Fibroblast of mammary gland (primary cell): ENCODE data around the gene TIMP2.
"Not testable (repeated sequence)": the region's sequence is repeated elsewhere in the genome, so short reads cannot be mapped to it uniquely, and the experiment has no call there.

Experiments
- DNase-seq: peaks from one replicate; pipeline ENCODE4 v3.0.0-alpha.2; 2010; ENCODE audit warnings: low read depth
- H3K4me3 ChIP-seq: 2 replicates; pipeline ENCODE4 v1.5.1; 2011; ENCODE audit warnings: low read depth, mild to moderate bottlenecking, low read length, moderate library complexity; ENCODE audit not compliant: control insufficient read depth
- TF ChIP-seq, protein P1 (sequence below): conservative IDR thresholded peaks from 2 replicates; pipeline ENCODE4 v1.5.1; 2011; ENCODE audit warnings: low read depth, low read length, inconsistent platforms; ENCODE audit not compliant: control insufficient read depth, insufficient read depth

TIMP2 gene

DNA sequence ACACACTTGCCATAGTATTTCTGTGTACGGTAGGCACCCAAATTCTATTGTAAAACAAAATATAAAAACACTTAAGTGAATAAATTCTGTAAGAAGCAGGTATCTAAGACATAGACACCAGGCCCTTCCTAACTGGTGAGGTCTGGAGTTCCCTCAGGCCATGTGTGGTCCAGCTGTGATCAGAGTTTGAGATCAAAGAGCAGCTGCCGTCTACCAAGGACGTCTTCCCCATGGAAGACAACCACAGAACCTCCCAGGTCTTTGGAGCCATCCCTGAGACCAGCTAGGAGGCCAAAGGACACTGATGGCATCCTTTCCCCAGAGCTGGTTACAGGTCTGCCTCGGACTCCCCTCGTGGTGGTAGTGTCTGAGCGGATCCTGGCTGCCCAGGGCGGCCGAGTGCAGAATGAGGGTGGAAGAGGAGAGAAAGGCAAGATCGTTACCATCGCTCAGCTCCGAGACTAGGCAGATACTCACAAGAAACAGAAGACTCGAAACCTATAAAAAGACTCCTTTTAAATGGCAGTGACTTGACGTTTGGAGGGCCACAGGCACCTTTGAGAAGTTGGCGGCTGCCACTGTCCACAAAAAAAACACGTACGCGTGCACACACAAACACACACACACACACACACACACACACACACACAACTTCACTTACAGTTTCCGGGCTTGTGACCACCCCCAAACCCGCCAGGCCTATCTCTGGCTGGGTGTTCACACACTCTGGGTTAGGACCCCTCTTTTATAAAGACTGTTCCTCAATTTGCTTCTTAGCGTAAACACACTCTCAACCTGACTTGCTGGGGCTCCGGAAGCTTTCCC is 7.5 kb downstream of the TIMP2 start:
- DNase-seq, result no peak
- TF ChIP-seq, protein P1, sequence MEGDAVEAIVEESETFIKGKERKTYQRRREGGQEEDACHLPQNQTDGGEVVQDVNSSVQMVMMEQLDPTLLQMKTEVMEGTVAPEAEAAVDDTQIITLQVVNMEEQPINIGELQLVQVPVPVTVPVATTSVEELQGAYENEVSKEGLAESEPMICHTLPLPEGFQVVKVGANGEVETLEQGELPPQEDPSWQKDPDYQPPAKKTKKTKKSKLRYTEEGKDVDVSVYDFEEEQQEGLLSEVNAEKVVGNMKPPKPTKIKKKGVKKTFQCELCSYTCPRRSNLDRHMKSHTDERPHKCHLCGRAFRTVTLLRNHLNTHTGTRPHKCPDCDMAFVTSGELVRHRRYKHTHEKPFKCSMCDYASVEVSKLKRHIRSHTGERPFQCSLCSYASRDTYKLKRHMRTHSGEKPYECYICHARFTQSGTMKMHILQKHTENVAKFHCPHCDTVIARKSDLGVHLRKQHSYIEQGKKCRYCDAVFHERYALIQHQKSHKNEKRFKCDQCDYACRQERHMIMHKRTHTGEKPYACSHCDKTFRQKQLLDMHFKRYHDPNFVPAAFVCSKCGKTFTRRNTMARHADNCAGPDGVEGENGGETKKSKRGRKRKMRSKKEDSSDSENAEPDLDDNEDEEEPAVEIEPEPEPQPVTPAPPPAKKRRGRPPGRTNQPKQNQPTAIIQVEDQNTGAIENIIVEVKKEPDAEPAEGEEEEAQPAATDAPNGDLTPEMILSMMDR, result no peak
- no peak overlapping the region for H3K4me3 ChIP-seq

DNA sequence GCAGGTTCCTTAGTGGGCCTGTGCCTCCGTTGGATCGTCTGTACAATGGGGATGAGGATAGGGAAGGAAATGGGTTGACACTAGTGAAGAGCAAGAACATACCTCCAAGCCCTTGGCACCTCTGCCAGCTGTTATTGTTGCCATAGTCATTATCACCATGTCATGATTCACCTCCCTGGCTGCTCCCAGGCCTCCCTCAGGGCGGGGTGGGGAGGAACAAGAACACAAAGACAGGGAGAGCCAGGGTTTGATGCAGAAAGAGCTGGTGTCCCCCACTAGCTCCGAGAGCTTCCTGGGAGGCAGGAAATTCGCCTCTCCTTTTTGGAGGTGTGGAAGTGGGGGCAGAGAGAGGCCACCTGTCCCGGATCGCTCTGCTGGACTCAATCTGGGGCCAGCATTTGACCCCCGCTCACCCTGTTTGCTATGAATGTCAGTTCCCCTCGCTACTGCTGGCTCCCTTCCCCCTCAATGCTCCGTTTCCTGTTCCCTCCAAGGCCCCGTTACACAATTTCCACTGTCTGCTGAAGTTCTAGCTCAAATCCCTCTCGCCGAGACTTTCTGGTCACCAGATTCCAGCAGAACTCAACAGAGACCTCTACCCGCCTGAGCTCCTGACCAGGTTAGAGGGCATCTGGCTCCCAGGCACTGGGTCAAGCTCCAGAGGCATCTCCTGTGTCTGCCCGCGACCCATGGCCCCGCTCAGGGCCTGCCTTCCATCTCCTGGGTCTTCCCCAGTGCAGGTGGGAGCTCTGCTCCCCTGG is 9.1 kb downstream of the TIMP2 start:
- no peak overlapping the region for H3K4me3 ChIP-seq
- DNase-seq, result peak; percentile 67
- TF ChIP-seq, protein P1, result no peak

DNA sequence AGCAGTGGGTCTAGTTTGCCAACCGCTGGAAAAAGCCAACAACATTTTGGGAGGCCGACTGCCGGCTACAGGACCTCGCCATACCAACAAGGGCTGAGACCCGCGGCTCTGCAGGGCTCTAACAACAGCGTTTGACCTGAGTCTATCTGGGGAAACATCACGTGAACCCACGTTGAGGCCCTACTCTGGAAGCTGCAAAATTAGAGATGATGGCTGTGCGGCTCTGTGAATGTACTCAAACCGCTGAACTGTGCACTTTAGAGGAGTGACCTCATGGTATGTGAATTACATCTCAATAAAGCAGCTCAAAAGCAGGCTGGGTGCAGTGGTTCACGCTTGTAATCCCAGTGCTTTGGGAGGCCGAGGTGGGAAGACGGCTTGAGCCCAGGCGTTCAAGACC is 12.1 kb downstream of the TIMP2 start:
- no peak overlapping the region for H3K4me3 ChIP-seq
- DNase-seq, result no peak
- TF ChIP-seq, protein P1, result no peak

DNA sequence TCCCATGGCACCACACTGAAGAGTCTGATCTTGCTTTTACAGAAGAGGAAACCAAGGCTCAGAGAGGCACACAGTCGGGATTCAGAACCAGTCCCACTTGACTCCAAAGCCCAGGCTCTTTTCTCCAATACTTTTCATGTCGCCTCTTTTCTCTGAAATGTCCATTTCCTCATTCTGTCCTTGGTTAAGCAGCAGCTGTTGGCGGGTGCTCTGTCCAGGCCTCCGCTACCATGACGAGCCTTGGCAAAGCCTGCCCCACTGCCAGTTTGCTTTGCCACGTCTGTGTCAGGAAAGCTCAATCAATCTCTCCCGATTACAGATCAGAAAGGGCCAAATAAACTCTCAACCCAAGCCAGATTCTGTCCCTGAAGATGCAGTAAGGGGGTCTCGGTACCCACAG is 13.1 kb downstream of the TIMP2 start:
- TF ChIP-seq, protein P1, result no peak
- no peak for DNase-seq
- no peak overlapping the region for H3K4me3 ChIP-seq

DNA sequence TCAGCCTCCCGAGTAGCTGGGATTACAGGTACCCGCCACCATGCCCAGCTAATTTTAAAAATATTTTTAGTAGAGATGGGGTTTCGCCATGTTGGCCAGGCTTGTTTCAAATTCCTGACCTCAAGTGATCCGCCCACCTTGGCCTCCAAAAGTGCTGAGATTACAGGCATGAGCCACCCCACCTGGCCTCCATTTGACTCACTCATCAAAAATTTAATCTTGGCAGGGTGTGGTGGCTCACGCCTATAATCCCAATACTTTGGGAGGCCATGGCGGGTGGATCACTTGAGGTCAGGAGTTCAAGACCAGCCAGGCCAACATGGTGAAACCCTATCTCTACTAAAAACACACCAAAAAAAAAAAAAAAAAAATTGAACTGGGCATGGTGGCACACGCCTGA is 13.6 kb downstream of the TIMP2 start:
- not testable (repeated sequence) for DNase-seq, H3K4me3 ChIP-seq

DNA sequence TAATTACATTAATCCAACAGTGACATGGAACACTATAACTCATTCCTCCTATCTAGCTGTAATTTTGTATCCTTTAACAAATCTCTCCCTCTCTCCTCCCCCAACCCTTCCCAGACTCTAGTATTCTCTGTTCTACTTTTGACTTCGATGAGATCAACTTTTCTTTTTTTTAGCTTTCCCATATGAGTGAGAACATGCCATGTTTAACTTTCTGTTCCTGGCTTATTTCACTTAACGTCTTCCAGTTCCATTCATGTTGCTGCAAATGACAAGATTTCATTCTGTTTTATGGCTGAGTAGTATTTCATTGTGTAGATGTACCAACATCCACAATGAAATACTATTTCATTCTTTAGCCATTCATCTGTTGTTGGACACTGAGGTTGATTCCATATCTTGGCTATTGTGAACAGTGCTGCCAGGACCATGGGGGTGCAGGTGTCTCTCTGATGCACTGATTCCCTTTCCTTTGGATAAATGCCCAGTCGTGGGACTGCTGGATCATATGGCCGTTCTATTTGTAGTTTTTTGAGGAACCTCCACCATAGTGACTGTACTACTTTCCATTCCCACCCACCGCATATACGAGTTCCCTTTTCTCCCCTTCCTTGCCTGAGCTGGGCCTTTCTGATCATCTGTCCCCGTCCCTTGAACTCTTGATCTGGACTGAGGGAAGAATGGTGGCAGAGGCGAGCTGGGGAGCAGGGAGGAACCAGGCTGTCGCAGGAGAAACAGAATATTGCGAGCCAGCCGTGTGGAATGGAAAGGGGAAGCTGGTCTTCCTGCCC is 14.5 kb downstream of the TIMP2 start:
- DNase-seq, result no peak
- TF ChIP-seq, protein P1, result no peak
- H3K4me3 ChIP-seq, result no peak overlapping the region
